UCSD-AML1 (cell line): Measurements from ENCODE around the gene SETDB1.
A peak's percentile ranks its signal among the peaks of the same experiment; 100 is the strongest.

Source experiments
- DNase-seq: peaks from one replicate; lab custom pipeline; 2025; ENCODE audit not compliant: unreplicated experiment; lab: John Stamatoyannopoulos, UW

The SETDB1 gene

GRCh38 chr1:150974580-150975478 lies 48.7 kb downstream of the SETDB1 start, which contains the start of gene CERS2:
CERS2 (minus strand) TSS chr1:150974835; CDS start chr1:150969090, 5,745 bp downstream.
- peak; percentile 84 for DNase-seq

GRCh38 chr1:150976401-150976821 lies 50.2 kb downstream of the SETDB1 start:
- DNase-seq, result no peak

- peak; percentile 94 for DNase-seq
These were observed 50.9 kb downstream of the SETDB1 start for GRCh38 chr1:150976879-150977694.

GRCh38 chr1:150979092-150980056 lies 53.2 kb downstream of the SETDB1 start:
- DNase-seq, result peak; percentile 85

GRCh38 chr1:150981177-150981804 lies 55.1 kb downstream of the SETDB1 start:
- no peak for DNase-seq

- peak; percentile 60 for DNase-seq
These were observed 55.9 kb downstream of the SETDB1 start, which contains the start of gene ANXA9 for GRCh38 chr1:150981805-150982712. ANXA9 (plus strand) TSS chr1:150982292; CDS start chr1:150983106, 814 bp downstream.

GRCh38 chr1:150985179-150985825 lies 59.1 kb downstream of the SETDB1 start:
- DNase-seq, result no peak

GRCh38 chr1:150987924-150988323 lies 61.8 kb downstream of the SETDB1 start:
- no peak for DNase-seq

- DNase-seq, result no peak
These were observed 66.5 kb downstream of the SETDB1 start for GRCh38 chr1:150992626-150993025.

GRCh38 chr1:150994248-150994647 lies 68.1 kb downstream of the SETDB1 start:
- DNase-seq, result no peak

- no peak for DNase-seq
These were observed 69.3 kb downstream of the SETDB1 start for GRCh38 chr1:150995460-150995859.

GRCh38 chr1:150995896-150996295 lies 69.7 kb downstream of the SETDB1 start:
- no peak for DNase-seq

- no peak for DNase-seq
These were observed 71.1 kb downstream of the SETDB1 start for GRCh38 chr1:150997126-150997872.

- DNase-seq, result no peak
These were observed 71.8 kb downstream of the SETDB1 start for GRCh38 chr1:150997949-150998348.

GRCh38 chr1:150999051-150999674 lies 73.0 kb downstream of the SETDB1 start:
- peak; percentile 59 for DNase-seq

GRCh38 chr1:150999926-151000325 lies 73.8 kb downstream of the SETDB1 start:
- no peak for DNase-seq

GRCh38 chr1:151000408-151000807 lies 74.2 kb downstream of the SETDB1 start:
- DNase-seq, result no peak
